HepG2 (cell line): ENCODE results near the gene AHNAK. TPM values are rescaled to one million over a fixed set of nuclear protein-coding genes. Genes with fewer than 3 reads are reported as not detected.

ENCODE experiments used
- HNF4A ChIP-seq: sonication (generic); formaldehyde crosslinking; IDR thresholded peaks from 2 replicates; pipeline ENCODE4 v1.4.0; 2020; ENCODE audit warnings: missing genetic modification reagents
- MEF2D ChIP-seq: sonication (generic); formaldehyde crosslinking; IDR thresholded peaks from 2 replicates; pipeline ENCODE4 v1.5.1; 2020; ENCODE audit warnings: mild to moderate bottlenecking, missing genetic modification reagents
- NR2C2 ChIP-seq: sonication (generic); formaldehyde crosslinking; IDR thresholded peaks from 2 replicates; pipeline ENCODE4 v1.4.0; 2020; ENCODE audit warnings: missing genetic modification reagents, mild to moderate bottlenecking, moderate library complexity, borderline replicate concordance
- PHF8 ChIP-seq: sonication (generic); formaldehyde crosslinking; IDR thresholded peaks from 2 replicates; pipeline ENCODE4 v1.5.0; 2020; ENCODE audit warnings: missing genetic modification reagents
- PITX1 ChIP-seq: sonication (generic); formaldehyde crosslinking; IDR thresholded peaks from 2 replicates; pipeline ENCODE4 v1.5.1; 2020; ENCODE audit warnings: mild to moderate bottlenecking, missing genetic modification reagents
- PRDM10 ChIP-seq: sonication (generic); formaldehyde crosslinking; IDR thresholded peaks from 2 replicates; pipeline ENCODE4 v1.4.0; 2020; ENCODE audit warnings: low read depth, missing genetic modification reagents
- RARA ChIP-seq: IDR thresholded peaks from 2 replicates; pipeline ENCODE4 v1.6.1; 2016; ENCODE audit warnings: missing genetic modification reagents, missing compliant biosample characterization
- ZBTB21 ChIP-seq: sonication (generic); formaldehyde crosslinking; IDR thresholded peaks from 2 replicates; pipeline ENCODE4 v1.4.0; 2020; ENCODE audit warnings: missing genetic modification reagents
- polyA plus RNA-seq, 8 experiments: library from polyadenylated mRNA; depleted of rRNA in 3 of 8; stranded (reverse) in 7 of 8; unstranded in 1 of 8; fragments of >200 nt; fragmentation: Illumina TruSeq in 4 of 8; extraction: Trizol in 4 of 8; gene quantifications; 2 replicates each; pipeline versions ENCODE4 v1.2.1 to v1.2.3, GENCODE V29; 2011 to 2016; ENCODE audit warnings: low read depth in 4 of 8, missing spikeins in 1 of 8, mixed read lengths in 1 of 8; ENCODE audit not compliant: insufficient read depth in 1 of 8
- total RNA-seq, 5 experiments: library from RNA; depleted of rRNA; stranded (reverse); fragments of >200 nt; fragmentation: Illumina TruSeq; extraction: Trizol; gene quantifications; 2 replicates each; pipeline ENCODE4 v1.2.3, GENCODE V29; 2016; ENCODE audit warnings: low read depth in 1 of 5
- TF ChIP-seq, protein P1 (sequence below): sonication (generic); formaldehyde crosslinking; IDR thresholded peaks from 2 replicates; pipeline ENCODE4 v1.5.1; 2020; ENCODE audit warnings: mild to moderate bottlenecking, missing genetic modification reagents, borderline replicate concordance

AHNAK gene
- total and polyA plus RNA-seq, 2 of the 13 experiments (the other 11 are each of a cell fraction or from before 2014, with no cell fraction given), result 23.4 to 25.0 TPM

DNA sequence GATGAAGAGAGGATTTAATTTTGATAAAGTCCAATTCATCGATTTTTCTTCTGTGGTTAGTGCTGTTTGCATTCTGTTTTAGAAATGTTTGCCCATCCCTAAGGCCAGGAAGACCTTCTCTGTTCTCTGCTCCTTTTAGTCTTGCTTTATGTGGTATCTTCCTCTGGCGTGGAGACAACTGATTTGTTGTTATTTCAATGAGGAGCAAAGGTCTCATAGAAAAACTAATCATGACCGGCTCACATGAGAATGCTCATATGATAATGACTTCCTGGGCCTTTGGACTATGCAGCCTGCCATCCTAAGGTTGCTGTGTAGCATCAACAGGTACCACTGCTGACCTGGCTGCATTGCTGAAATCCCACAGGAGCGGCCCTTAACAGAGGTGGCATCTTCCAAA, 108.0 kb downstream of the AHNAK start (continued):
- TF ChIP-seq, protein P1, sequence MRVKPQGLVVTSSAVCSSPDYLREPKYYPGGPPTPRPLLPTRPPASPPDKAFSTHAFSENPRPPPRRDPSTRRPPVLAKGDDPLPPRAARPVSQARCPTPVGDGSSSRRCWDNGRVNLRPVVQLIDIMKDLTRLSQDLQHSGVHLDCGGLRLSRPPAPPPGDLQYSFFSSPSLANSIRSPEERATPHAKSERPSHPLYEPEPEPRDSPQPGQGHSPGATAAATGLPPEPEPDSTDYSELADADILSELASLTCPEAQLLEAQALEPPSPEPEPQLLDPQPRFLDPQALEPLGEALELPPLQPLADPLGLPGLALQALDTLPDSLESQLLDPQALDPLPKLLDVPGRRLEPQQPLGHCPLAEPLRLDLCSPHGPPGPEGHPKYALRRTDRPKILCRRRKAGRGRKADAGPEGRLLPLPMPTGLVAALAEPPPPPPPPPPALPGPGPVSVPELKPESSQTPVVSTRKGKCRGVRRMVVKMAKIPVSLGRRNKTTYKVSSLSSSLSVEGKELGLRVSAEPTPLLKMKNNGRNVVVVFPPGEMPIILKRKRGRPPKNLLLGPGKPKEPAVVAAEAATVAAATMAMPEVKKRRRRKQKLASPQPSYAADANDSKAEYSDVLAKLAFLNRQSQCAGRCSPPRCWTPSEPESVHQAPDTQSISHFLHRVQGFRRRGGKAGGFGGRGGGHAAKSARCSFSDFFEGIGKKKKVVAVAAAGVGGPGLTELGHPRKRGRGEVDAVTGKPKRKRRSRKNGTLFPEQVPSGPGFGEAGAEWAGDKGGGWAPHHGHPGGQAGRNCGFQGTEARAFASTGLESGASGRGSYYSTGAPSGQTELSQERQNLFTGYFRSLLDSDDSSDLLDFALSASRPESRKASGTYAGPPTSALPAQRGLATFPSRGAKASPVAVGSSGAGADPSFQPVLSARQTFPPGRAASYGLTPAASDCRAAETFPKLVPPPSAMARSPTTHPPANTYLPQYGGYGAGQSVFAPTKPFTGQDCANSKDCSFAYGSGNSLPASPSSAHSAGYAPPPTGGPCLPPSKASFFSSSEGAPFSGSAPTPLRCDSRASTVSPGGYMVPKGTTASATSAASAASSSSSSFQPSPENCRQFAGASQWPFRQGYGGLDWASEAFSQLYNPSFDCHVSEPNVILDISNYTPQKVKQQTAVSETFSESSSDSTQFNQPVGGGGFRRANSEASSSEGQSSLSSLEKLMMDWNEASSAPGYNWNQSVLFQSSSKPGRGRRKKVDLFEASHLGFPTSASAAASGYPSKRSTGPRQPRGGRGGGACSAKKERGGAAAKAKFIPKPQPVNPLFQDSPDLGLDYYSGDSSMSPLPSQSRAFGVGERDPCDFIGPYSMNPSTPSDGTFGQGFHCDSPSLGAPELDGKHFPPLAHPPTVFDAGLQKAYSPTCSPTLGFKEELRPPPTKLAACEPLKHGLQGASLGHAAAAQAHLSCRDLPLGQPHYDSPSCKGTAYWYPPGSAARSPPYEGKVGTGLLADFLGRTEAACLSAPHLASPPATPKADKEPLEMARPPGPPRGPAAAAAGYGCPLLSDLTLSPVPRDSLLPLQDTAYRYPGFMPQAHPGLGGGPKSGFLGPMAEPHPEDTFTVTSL (CRISPR knock-in tag), result peak; percentile 71; the same call in 1 of the 2 replicates
- TF ChIP-seq PHF8 (CRISPR knock-in tag), result no peak
- peak; percentile 86 for TF ChIP-seq HNF4A (CRISPR knock-in tag)
- TF ChIP-seq PRDM10, result peak; percentile 93
- peak; percentile 55; the same call in 1 of the 2 replicates for TF ChIP-seq MEF2D (CRISPR knock-in tag)
- 0 out of 2 replicates have a peak, but pooled peaks have one; percentile 57 for TF ChIP-seq PITX1 (CRISPR knock-in tag)
- no peak for TF ChIP-seq ZBTB21 (CRISPR knock-in tag)
- peak; percentile 34; the same call in 1 of the 2 replicates for TF ChIP-seq NR2C2 (CRISPR knock-in tag)
- 0 out of 2 replicates have a peak, but pooled peaks have one; percentile 24 for TF ChIP-seq RARA (CRISPR knock-in tag)
